ENCODE results near the gene TTC9B.

Gene TTC9B

GRCh38 chr19:40249201-40249600 lies 31.0 kb upstream of the TTC9B start:
- in situ Hi-C loops (cut with MboI; ENCODE audit: low sequenced_read_pairs) = no loop called here

DNA sequence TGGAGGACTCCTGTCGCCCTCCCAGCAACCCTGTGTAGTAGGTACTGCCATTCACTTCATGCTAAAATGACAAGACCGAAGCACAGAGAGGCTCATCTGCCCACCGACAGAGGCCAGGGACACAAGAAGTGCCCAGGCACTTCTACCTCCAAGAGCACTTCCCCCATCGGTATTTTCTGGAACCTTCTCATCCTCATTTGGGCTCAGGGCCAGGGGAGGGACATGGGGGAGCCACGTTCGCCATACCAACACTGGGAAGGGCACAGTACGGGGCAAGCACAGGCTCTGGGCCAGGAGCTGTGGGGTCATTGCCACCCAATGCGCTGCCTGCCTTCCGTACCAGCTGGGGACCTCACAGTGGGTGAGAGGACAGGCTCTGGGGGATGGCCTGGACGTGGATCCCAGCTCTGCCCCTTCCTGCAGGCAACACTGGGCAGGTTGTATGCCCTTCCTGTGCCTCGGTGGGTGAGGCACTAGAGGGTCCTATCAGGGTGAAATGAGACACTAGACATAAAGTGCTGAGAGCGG lies 29.6 kb upstream of the TTC9B start:
- in situ Hi-C loops (cut with MboI; ENCODE audit: low sequenced_read_pairs) = no loop called here

GRCh38 chr19:40247178-40247577 lies 29.0 kb upstream of the TTC9B start:
- in situ Hi-C loops (cut with MboI; ENCODE audit: low sequenced_read_pairs) = no loop called here

DNA sequence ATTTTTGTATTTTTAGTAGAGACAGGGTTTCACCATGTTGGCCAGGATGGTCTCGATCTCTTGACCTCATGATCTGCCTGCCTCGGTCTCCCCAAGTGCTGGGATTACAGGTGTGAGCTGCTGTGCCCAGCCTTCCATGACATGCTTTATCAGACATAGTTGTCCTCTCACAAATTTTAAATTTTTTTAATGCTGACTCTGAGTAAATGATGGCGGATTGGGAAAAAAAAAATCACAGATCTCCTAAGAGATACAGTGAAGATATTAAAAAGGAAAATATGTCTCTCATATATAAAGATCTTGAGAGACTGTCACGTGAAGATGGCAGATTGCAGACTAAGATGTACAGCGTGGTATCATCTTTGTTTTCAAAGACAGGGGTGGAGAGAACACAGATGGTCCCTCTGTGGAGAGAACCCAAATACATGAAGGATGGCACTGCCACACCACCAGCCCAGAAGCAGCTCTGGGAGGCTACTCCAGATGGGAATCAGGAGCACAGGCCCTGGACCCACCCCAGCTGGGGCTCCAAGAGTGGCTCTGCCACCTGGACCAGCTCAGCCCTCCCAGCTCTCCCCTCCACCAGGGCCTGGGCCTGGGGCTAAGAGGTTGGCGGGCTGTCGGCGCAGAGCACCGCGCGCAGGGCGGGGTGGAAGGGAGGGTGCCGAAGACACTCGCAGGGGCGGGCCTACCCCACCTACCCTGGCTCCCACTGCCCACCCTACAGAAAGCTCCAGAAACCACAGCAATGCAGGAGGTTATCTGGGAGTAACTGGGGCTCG lies 28.3 kb upstream of the TTC9B start:
- in situ Hi-C loops (cut with MboI; ENCODE audit: low sequenced_read_pairs) = no loop called here

DNA sequence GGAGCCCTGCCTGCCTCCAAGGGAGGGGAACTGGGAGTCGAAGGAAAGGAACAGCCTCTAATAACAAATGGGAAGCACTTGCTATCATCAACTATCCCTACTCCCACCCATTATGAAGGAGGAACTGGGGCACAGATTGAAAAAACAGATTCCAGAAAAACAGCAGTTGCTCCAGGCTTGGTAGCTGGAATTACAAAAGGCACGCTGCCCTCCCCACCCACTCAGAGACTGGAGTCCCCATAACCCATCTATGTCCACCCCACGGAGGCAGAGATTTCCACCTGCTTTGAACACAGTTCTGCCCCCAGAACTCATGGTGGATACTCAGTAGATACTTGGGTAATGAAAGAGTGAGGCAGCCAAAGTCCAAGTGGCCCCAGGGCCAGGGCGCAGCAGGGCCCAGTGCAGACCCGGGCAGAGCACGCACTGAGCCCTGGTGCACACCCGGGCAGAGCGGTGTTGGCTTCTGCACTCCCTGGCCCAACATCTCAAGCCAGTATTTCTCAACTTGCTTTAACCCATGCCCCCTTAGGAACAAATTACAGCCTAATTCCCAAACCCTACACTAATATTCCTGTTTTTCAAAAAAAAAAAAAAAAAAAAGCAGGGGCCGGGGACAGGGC lies 27.4 kb upstream of the TTC9B start:
- in situ Hi-C loops (cut with MboI; ENCODE audit: low sequenced_read_pairs) = no loop called here

DNA sequence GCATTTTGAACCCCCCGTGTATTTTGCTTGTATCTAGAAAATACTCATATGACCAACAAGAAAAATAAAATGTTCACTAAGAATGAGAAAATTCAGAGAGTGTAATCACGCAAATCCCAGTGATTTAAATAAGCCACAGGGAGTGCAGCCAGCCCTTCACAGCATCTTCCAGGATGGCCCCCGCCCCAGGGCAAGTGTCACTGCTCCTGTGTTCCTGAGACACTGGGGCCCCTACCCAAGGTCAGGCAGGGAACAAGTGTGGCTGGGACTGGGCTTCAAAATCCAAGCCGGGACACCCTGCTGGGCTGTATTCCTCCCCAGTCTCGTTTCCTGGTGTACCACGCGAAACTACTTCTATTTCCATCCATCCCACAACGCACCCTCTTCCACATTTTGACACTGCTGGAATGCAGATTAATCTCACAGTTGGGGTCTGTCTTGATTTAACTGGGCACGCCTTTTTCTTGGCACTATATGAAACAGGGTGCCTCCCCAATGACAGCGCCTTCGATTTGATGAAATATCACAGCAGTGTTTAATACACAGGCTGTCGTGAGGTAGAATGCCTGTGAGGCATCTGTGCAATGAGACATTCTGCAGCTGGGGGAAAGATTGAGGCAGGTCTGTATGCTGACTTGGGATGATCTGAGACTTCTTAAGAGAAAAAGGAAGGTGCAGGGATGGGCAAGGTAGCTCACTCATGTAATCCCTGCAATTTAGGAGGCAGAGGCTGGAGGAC lies 26.6 kb upstream of the TTC9B start:
- in situ Hi-C loops (cut with MboI; ENCODE audit: low sequenced_read_pairs) = no loop called here

GRCh38 chr19:40243181-40243580 lies 25.0 kb upstream of the TTC9B start:
- in situ Hi-C loops (cut with MboI; ENCODE audit: low sequenced_read_pairs) = no loop called here

DNA sequence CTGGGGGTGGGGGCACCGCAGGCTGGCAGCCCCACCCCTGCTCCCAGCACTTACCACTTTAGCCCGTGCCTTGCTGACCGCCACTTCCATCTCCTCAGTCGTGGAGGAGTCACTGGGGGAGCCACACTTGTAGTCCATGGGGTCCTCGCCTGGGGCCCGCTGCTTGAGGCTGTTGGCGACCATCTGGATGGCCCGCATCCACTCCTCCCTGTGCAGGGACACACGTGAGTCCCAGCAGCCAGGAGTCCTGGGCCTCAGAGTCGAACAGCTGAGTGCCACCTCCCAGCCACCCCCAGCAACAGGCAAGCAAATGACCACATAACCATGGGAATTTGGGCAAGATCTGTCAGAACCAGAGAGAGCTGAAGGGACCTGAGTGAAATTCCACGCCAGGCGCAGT lies 24.3 kb upstream of the TTC9B start:
- in situ Hi-C loops (cut with MboI; ENCODE audit: low sequenced_read_pairs) = no loop called here

DNA sequence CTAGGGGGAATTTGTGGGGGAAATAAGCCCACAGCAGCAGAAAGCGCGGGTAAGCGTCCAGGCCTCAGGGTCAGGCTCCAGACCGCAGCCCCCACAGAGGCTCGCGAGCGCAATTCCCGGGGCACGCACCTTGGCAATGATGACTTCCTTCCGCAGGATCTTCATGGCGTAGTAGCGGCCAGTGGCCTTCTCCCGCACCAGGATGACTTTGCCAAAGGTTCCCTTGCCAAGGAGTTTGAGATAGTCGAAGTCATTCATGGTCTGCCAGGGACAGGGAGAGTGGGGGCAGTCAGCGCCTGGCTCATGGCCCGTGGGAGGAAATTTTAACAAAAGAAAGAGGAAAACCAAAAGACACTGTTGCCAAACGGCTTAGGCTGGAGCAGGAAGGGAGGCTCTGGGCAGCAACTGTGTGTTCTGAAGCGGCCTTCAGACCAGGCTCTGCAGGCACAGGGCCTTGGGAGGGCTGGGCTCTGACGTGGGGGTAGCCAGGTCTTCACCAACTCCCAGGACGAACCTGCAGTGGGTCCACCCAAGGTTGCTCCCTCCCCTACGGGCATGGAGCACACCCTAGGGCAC lies 23.7 kb upstream of the TTC9B start:
- in situ Hi-C loops (cut with MboI; ENCODE audit: low sequenced_read_pairs) = no loop called here

DNA sequence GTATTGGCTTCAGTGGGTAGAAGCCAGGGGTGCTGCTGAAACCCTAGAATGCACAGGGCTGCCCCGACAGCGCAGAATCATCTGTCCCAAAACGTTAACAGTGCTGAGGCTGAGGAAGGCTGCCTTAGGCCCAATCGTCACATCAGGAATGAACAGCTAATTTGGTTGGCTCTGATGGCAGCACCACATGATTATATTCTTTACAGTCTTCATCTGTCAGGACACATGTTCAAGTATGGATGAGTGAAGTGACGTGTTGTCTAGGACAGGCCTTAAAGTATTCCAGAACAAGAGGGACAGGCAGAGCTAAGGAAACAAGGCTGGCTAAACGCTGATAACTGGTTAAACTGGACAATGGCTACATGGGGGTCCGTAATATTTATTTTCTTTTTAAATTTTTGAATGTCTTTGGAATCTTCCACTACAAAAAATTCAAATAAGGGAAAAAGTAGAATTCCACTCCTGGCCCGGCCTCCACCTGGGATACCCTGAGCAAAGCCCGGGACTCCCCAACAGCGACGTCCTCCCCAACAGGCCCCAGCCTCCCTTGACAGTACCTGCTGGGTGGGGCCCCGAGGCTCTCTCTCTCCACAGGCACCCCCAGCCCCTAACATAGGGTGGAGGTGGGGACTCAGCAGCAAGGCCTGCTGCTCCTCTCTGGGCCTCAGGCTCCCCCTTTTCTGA lies 23.1 kb upstream of the TTC9B start:
- in situ Hi-C loops (cut with MboI; ENCODE audit: low sequenced_read_pairs) = no loop called here

DNA sequence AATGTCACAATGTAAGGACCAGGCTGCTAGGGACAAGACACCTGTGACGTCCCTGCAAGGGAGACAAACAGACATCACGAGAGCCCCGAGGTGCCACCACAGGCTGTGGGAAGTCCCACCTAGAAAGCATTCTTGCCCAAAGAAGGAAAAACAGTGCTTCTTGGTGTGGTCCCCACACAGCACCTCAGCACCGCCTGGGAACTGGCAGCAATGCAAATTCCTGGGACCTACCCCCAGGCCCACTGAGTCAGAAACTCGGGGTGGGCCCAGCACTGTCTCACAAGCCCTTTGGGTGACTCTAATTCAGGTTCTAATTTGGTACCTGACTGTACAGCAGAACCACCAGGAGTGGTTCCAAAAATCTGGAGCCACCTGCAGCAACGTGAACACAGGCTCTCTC lies 22.1 kb upstream of the TTC9B start:
- in situ Hi-C loops (cut with MboI; ENCODE audit: low sequenced_read_pairs) = no loop called here

DNA sequence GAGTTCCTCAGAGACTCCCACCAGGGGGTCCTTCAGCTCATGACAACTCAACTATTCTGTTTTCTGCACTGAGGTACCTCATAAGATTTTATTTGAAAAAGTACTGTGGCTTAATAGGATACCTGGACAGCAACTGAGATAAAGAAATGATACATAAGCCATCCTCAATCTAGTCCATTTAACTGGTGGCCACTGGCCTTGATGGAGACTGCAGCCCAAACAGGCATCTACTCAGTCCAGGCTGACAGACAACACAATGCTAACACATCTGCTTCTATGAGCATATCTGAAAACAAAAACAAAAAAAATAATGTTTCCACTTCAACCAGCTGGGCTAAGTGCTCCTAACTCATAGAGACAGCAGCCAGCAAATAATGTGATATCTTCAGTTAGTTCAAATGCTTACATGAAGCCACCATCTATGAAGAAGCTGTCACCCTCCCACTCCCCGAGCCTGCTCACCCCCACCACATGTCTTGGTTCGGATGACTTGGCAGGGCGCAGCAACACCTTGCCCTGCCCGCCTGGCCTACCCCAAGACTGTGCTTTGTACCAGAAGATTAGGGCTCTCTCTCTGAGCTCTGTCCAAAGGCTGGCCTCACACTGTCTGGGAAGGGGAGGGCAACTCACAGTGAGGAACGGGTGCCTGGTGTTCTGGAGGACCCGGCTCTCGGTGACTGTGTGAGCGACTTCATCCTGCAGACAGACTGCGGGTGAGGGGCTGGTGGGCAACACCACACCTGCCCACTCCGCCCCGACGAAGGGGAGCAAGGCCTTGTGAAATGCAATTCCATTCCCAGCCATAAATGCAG lies 21.4 kb upstream of the TTC9B start:
- in situ Hi-C loops (cut with MboI; ENCODE audit: low sequenced_read_pairs) = no loop called here

DNA sequence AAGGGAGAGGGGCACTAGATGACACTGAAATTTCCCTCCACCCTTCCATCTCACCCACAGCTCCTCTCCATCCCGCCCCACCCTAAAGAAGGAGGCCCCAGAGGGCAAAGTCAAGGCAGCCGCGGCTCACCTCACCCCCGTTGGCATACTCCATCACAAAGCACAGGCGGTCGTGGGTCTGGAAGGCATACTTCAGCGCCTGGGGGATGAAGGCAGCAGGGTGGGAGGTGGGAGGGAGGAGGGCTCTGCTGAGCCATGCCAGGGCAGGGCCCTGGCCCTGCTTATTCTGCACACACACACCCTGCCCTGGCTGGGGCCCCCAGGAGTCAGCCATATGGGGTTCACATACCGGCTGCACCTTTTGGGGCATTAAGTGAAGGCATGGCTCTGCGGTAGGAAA lies 20.6 kb upstream of the TTC9B start:
- in situ Hi-C loops (cut with MboI; ENCODE audit: low sequenced_read_pairs) = no loop called here

GRCh38 chr19:40237791-40238190 lies 19.6 kb upstream of the TTC9B start:
- in situ Hi-C loops (cut with MboI; ENCODE audit: low sequenced_read_pairs) = no loop called here

GRCh38 chr19:40236366-40236765 lies 18.2 kb upstream of the TTC9B start:
- in situ Hi-C loops (cut with MboI; ENCODE audit: low sequenced_read_pairs) = no loop called here

DNA sequence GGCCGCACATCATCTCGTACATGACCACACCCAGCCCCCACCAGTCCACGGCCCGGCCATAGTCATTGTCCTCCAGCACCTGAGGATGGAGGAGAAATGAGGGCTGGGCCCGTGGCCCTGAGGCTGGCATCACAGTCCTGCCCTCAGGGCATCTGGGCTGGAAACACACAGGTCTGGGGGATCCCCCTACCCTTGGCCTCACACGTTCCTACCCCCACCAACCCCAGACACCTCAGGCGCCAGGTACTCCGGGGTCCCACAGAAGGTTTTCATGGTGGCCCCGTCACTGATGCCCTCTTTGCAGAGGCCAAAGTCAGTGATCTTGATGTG lies 17.8 kb upstream of the TTC9B start:
- in situ Hi-C loops (cut with MboI; ENCODE audit: low sequenced_read_pairs) = no loop called here

GRCh38 chr19:40235238-40236025 lies 17.2 kb upstream of the TTC9B start:
- in situ Hi-C loops (cut with MboI; ENCODE audit: low sequenced_read_pairs) = no loop called here

- in situ Hi-C loops (cut with MboI; ENCODE audit: low sequenced_read_pairs) = no loop called here
Measured at GRCh38 chr19:40234429-40235237, 16.4 kb upstream of the TTC9B start.

All from HL-60/S4 treated with phorbol 12-myristate 13-acetate at 8.2 ng/mL for 4 days and 3 days (cell line).